Measurements from ENCODE around the gene LYZL4.

LYZL4 gene, protein sequence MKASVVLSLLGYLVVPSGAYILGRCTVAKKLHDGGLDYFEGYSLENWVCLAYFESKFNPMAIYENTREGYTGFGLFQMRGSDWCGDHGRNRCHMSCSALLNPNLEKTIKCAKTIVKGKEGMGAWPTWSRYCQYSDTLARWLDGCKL

DNA sequence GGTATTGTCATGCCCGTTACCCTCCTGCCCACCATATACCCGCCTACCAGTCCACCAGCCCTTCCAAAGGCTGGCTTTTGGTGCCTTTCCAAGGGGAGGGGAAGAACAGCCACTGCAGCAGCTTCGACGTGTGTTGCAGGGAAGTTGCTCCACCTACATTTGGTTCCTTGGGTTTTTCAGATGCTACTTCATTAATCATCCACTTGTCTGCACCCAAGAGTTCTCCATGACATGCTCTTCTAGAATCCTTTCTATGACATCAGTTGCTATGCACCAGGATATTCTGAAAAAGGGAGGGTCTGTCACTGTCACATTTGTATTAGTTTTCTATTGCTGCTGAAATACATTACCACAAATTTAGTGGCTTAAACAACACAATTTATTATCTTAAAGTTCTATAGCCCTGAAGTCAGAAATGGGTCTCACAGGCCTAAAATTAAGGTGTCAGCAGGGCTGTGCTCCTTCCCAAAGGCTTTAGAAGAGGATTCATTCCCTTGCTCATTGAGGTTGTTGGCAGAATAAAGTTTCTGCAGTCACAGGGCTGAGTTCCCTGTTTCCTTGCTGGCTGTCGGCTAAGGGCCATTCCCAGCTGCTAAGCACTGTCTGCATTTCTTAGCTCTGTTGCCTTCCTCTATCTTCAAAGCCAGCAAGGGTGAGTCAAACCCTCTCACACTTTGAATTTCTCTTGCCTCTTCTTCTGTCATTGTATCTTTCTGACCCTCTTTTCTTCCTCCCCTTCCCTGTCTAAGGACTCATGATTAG lies at the start of gene LYZL4:
TSS of gene LYZL4 (minus strand) at position 241 of the 762 bp plus-strand sequence. CDS start 3,359 bp downstream, outside the sequence.
- DNase-seq = no peak

DNA sequence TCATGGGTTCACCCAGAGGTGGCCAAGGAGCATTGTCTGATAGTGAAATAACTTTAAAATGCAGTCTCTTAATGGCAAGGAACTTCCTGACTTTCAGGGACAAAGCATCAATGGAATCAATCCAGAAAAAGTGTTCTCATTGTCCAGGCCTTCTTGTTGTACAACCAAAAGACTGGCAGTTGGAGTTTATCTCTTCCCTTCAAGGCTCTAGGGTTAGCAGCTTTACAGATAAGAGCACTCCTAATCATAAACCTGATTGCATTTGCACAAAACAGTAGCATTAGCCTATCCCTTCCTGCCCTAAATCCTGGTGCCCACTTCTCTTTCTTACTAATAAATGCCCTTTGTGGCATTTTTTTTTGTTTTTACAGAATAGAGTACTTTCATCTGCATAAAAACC lies 48.7 kb upstream of the LYZL4 start:
- DNase-seq = no peak

DNA sequence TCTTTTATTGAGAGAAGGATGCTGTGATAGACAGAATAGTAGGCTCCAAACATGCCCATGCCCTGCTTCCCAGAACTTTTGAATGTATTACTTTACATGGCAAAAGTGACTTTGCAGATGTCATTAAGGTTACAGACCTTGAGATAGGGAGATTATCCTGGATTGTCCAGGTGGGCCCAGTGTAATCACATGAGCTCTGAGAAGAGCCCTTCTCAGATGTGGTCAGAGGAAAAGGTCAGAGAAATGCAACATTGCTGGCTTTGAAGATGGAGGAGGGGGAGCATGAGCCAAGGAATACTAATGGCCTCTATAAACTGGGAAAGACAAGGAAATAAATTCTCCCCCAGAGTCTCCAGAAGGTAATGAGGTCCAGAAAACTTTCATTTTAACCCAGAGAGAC lies 45.8 kb upstream of the LYZL4 start:
- no peak for DNase-seq

DNA sequence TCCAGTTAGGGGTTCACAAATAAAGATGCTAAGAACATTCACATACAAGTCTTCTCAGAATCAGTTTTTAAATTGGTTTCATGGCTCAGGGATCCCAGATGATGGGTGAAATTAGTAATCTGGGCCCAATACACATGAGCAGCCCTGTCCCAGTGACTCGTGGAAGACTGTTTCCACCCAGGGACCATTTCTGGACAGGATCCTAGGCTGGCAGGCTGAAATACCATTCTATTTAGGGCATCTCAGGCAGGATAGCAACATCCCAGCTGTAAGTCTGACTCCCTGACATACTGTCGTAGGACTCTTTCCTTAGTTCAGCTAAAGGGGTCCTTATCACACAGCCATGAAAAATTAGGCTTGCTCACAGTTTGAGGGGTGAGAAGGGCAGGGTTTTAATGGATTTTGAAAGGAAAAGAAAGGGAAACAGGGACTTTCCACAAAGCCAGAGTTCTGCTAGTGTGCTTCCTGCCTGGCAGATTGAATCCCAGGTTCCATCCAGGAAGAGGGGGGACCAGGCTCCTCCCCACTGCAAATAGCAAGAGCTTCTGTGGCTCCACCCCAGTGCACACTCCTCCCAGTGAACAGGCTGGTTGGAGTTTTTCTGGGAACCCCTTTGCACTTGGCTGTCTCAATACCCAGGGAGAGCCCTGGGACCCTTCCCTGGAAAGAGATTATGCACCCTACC lies 41.3 kb upstream of the LYZL4 start:
- DNase-seq = no peak

DNA sequence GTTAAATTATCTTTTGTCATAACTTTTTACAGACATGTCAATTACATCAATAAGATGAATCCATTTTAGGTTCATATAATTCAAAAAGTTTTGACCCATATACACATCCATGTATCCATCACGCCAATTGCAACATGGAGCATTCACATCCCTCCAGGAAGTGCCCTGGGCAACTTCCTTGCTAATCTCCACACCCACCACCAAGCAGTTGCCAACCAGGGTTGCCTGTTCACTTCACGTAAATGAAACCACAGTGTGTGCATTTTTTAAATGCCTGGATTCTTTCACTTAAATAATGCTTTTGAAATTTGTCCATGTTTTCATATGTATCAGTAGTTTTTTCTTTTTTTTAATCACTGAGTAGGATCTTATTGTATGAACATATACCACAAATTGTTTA lies 40.7 kb upstream of the LYZL4 start:
- no peak for DNase-seq

DNA sequence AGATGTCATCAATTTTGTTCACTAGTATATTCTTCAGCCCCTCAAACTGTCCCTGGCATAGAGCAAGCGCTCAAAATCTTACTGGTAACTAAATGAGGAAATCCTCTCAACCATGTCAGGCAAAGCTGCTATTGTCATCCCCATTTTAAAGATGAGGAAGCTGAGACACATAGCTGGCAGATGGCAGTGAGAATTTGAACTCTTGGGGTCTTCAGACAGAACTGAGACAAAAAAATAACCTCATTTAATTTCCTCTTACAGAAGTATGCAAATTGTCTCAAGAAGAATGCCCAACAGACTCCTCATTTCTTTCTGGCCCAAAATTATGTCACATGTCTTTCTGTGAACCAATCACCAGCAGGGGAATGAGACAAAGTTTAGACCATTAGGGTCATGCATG lies 40.2 kb upstream of the LYZL4 start:
- no peak for DNase-seq

DNA sequence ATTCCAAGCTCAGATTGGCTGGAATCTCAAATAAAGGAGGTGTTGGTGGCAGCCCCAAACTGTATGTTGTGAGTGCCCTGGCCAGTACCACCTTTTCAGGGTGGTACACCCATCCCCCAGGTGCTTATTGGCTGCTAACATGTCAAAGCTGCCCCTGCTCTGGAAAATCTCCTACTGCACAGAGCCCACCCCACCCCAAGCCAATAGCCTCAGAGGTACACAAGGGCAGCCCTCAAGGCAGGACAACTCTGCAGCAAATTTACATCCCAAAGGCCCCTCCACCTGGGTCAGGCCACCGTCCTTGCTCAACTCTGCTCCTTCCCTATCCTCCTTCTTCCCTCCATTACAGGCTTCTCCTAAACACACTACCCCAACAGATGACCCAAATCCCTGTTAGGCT lies 37.1 kb upstream of the LYZL4 start:
- DNase-seq = no peak

DNA sequence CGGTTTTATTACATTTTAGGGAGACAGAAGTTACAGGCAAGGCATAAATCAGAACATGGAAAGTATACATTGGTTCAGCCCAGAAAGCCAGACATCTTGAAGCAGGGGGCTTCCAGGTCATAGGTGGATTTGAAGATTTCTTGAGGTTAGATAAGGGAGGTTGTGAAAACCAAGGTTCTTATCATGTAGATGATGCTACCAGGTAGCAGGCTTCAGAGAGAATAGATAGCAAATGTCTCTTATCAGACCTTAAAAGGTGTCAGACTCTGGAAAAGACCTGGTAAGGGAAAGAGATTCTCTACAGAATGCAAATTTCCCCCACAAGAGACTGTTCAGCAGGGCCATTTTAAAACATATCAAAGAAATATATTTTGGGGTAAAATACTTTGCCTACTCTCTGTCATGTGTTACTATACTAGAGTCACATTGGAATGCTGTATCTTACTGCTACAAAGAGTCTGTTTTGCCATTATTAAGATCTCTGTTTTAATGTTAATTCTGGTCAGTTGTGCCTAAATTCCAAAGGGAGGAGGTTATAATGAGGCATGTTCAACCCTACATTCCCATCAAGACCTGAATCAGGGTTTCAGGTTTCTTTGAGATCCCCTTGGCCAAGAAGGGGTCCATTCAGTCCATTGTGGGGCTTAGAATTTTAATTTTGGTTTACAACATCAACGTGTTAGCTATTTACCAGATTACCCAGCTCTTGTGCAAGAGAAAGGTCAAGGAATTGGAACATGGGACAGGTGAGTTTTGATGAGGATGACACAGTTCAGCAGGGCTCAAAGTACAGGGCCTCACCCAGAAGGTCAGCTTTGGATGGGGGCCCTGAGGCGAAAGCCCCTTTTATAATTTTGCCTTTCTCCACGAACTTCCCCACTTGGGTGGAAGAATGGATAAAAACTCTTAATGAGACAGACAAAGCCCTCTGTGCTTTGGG lies 36.0 kb upstream of the LYZL4 start:
- no peak for DNase-seq

DNA sequence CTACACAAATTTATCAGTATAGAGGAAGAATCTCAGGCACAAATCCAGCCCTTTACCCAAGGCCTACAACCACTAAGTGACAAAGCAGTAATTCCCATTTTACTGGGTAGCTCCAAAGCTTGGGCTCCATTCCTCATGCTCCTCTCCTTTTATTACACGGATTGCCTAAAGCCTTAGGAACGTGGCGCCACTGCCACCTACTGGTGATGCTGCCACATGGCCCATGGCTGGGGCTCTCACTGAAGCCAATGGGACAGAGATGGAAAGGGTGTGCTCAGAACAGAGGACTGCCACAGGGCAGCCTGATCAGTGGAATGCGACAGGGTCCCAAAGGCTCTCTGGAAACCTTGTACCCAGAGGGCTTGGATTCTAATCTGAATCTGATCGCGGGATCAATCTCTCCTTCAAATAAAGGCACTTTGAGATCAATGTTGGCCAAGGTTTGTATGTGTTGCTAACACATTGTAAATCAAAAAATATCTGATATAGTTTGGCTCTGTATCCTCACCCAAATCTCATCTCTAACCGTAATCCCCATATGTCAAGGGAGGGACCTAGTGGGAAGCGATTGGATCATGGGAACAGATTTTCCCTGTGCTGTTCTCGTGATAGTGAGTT lies 33.5 kb upstream of the LYZL4 start:
- DNase-seq = peak; percentile 87

DNA sequence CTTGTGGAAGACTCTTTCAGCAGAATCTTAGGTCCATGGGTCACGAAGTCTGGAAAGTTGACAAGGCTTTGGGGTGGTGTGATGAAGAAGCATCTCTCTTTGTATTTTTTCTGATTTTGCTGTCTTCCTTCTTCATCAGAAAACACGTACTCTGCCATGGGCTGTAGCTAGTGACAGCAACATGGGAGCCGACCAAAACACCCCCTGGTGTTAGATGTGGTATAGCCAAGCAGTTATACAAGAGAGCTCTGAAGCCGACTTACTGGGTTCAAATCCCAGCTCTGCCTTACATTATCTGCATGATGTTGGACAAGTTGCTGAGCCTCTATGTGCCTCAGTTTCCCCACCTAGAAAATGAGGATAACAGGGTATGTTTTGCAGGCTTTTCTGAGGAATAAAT lies 32.9 kb upstream of the LYZL4 start:
- DNase-seq = no peak

DNA sequence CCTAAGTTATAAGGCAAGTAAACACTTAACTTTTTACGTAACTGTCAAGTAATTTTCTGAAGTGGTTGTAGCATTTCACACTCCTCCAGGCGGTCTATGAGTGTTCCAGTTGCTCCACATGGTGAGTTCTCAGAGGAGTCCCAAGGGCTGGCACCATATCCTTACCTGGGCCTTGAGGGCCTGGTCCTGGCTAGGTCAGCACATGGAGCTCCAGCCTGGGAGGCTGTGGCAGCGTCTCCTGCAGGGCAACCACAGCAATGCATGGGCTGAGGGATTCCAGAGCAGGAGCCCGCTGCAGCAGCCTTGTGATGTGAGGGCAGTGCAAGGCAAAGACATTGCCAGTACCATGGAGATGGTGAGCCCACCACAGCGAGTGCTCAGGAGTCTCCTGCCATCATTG lies 32.2 kb upstream of the LYZL4 start:
- DNase-seq = no peak

DNA sequence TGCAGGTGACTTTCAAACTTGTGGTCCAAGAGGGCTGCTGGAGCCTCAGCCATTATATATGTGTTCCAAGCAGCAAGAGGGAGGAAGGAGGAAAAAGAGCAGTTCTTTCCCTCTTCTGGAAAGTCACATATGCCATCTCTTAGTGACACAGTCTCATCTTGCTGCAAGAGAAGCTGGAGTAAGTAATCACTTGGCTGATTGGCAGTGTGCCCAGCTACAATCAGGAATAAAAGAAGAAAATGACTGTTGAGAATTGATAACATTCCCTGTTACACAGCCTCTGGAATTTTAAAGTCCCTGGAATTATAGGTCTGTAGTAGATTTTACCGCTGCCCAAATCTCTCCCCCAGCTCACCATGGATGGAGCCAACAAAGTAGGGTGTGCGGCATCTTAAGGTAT lies 31.4 kb upstream of the LYZL4 start:
- no peak for DNase-seq

DNA sequence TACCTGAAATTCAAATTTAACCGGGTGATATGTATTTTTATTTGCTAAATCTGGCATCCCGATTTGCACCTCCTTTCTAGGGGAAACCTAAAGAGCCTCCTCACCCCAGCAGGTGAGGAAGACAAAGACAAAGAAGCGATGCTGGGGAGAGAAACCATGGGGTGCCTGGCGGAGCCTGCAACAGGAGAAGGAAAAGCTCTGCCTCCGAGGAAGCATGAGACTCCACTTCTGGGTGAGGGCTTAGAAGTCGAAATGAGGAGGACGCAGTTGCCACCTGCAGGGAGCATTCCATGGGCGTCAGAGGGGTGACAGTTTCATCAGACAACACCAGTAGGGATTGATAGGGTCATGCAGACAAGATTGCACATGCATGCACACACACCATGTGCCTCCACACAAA lies 30.5 kb upstream of the LYZL4 start:
- DNase-seq = no peak

DNA sequence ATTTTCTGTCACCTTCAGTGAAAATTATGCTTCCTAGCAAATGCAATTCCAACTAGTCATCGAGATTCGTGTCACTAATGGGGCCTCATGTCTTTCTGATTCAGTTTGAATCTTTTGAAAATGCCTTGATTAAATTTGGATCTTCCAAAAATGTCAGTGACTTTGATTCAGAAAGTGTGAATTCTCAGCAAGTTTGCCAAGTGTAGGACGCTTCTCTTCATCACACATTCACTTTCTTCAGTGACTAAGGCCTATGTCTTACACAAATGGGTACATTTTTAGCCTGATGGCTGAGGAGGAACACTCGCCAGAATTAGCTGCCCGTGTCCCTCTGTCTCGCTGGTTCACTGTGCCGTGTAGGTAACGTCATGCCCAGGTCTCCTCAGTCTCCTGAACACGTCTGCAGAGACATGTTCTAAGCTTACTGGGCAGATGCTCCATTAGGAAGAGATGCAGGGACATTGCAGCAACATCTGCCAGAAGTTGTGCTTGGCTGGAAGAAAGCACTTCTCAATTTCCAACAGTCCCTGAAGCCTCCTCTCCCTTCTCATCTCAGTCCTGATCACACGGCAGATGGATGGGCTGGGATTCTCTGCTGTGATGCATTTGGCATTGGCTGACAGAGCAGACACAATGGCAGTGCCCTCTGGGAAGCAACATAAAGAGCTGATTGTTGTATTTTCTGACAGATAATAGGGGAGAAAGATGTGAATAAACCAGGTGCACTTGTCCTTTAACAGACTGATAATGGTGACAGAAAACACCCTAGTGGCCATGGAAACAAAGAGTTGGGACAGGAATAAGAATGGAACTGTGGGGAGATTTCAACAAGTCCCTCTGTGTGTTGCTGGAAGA lies 29.1 kb upstream of the LYZL4 start:
- no peak for DNase-seq

DNA sequence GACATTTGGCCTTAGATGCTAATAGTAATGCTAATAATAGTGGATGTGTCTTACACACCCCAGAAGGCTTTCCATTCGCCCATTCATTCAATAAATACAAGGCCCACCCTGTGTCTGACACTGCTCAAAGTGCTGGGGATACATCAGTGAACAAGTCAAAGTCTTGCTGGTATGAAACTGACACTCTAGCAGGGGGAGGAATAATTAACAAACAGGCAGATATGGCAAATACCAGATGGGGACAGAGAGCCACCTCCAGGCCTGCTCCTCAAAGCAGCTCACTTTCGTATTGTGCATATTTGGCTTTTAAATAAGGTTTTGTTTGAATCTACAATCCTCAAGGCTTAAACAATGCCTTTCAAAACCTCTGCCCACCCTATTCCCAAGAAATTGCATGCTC lies 28.3 kb upstream of the LYZL4 start:
- DNase-seq = no peak

DNA sequence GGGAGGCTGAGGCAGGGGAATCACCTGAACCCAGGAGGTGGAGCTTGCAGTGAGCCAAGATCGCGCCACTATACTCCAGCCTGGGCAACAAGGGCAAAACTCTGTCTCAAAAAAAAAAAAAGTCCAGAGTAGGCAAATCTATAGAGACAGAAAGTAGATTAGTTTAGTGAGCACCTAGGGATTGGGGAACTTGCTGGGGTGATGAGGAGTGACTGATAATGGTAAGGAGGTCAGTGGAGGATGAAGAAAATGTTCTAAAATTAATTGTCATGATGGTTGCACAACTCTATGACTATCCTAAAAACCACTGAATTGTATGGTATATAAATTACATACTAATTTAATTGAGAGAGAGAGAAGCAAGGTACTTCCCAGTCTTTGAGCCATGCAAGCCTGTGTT lies 27.8 kb upstream of the LYZL4 start:
- no peak for DNase-seq

DNA sequence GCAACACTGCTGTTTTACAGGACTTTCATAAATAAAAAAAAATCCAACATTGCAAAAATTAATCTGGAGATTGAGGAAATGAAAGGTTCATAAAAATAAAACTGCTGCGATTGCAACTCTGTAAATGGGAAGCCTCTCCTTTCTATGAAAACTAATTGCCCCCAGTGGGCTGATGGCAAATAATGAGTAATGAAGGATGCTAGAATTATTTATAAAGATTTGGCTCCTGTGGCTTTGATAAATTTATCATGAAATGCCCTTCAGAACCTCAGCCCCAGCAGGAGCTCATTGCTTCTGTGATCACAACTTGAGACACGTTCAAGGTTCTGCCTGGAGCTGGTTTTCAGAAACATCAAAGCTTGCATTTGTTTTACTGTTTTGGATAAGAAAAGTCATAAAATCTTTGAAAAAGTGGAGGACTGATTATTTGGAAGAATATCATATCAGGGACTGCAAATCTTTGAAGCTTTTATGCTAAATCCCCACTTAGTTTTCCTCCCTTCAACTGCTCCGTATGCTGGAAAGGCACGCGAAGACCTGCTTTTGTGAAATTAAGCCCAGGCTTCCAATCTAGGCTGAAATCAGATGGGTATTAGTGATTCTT lies 24.5 kb upstream of the LYZL4 start:
- no peak for DNase-seq

DNA sequence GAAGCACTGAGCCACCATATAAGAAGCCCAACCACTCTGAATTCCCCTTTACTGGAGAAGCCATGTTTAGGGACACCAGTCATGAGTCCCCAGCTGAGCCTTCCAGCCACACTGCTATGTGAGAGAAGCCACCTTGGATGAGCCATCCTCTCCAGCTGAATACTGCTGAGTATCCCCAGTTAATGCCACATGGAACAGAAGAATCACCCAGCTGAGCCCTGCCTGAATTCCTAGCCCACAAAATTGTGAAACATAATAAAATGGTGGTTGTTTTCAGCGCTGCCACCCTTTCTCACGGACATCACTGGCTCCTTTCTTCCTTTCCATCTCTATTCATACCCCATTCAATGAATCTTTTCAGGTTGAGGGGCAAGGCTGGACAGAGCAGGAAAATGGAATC lies 22.1 kb upstream of the LYZL4 start:
- DNase-seq = no peak

DNA sequence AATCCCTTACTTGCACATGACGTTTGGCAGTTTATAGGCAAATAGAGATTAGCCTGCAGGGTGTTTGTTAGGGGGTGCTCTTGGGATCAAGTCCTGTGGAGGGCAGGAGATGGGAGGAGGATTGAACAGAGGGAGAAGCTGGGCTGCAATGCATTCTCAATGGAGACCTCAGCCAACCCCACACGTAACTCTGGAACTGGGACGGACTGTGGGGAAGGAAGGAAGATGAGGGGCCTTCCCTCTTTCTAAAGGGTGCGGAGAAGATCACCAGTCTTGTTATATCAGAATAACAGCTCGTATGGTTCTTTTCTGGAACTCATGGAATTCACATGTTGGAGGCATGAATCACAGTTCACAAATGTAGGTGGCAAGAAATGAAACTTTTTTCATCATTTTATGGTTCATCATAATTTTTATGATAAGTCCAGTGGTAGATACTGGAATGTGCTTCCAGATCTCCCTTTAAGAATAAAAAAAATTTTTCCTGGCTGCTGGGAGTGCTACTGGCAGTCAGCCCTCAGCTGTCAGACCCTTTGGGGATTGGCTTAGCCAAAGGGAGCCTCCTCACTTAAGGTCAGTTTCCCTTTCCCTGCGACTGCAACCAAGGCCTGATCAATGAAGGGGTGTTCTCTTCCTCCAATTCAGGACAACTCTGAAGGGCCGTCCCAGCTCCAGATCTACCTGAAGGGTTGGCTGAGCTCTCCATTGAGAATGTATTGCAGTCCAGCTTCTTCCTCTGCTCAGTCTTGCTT lies 20.5 kb upstream of the LYZL4 start:
- no peak for DNase-seq

DNA sequence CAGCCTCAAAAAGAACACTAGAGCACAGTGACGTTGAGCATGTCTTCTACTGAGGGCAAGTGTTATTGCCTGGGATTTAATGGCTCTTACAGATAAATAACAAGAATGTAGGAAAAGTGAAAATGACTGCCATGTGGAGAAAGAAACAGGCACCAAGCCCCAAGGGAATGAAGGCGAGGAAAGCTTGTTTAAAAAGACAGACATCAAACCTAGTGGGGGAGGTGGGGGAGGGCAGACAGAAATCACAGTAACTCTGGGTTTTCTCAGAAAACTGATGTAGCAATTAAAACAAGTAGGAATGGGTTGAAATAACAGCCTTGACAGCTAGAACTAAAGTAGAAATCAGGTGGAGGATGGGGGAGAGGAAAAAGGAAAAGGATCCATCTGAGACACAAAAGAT lies 18.4 kb upstream of the LYZL4 start:
- no peak for DNase-seq
